Measurements from ENCODE around the gene SETD2.

DNA sequence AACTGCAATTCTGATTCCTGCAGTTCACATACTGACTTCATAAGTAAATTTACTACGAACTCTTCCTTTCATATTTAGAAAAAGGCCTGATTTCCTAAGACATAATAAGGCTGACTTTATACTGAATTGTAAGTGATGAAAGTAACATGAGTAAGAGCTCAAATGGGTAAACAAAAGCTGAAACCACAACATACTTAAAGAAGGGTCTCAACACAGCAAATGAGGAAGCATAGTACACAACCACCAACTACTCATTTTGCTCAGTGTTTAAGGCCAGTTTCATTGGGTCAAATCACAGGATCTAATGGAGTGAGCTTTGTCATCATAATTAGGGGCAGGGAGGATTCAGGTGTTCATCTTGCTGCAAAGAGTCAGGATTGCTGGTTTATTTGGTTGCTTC, 81.4 kb downstream of the SETD2 start:
- TF ChIP-seq, protein P1, sequence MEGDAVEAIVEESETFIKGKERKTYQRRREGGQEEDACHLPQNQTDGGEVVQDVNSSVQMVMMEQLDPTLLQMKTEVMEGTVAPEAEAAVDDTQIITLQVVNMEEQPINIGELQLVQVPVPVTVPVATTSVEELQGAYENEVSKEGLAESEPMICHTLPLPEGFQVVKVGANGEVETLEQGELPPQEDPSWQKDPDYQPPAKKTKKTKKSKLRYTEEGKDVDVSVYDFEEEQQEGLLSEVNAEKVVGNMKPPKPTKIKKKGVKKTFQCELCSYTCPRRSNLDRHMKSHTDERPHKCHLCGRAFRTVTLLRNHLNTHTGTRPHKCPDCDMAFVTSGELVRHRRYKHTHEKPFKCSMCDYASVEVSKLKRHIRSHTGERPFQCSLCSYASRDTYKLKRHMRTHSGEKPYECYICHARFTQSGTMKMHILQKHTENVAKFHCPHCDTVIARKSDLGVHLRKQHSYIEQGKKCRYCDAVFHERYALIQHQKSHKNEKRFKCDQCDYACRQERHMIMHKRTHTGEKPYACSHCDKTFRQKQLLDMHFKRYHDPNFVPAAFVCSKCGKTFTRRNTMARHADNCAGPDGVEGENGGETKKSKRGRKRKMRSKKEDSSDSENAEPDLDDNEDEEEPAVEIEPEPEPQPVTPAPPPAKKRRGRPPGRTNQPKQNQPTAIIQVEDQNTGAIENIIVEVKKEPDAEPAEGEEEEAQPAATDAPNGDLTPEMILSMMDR (conservative IDR thresholded peaks at IDR 0.05; ENCODE audit: low read depth, low read length) = no peak
- no peak for TF ChIP-seq EZH2 (IDR thresholded peaks at IDR 0.05; ENCODE audit: low read length, unreplicated experiment)
- TF ChIP-seq EZH2phosphoT487 (IDR thresholded peaks at IDR 0.05; ENCODE audit: borderline replicate concordance, low read length) = no peak
